SK-N-SH (cell line): Measurements from ENCODE around the gene NSDHL. TPM values are rescaled to one million over a fixed set of nuclear protein-coding genes. Genes with fewer than 3 reads are reported as not detected.

ENCODE experiments used
- CTCF ChIA-PET: fragments of 300-600, 350-600 bp; formaldehyde crosslinking; extraction: SDS; loops from one replicate; lab custom pipeline; 2021; lab: Yijun Ruan, JAX
- POLR2A ChIA-PET: fragments of 350-600 bp; sonication (Branson Sonifier 250); formaldehyde crosslinking; extraction: SDS; loops from one replicate; lab custom pipeline; 2020; ENCODE audit warnings: antibody characterized with exemption, inconsistent platforms; lab: Yijun Ruan, JAX
- DNase-seq: peaks from one replicate; pipeline ENCODE4 v3.0.0; 2012
- H2AFZ ChIP-seq: fragments of 200-600 bp; sonication (generic); 2 replicates; pipeline ENCODE4 v1.8.1; 2016; ENCODE audit warnings: antibody characterized with exemption, mild to moderate bottlenecking, low read depth
- H3F3A ChIP-seq: fragments of 200-600 bp; sonication (generic); replicated peaks from 2 replicates; pipeline ENCODE3; 2016; ENCODE audit warnings: antibody characterized with exemption, mild to moderate bottlenecking; ENCODE audit not compliant: insufficient read depth
- H3K27ac ChIP-seq, 2 experiments: fragments of 200-500 bp in 1 of 2; fragments of 200-600 bp in 1 of 2; sonication (Bioruptor generic) in 1 of 2; sonication (generic), shearing (Covaris generic) in 1 of 2; 2 replicates each; pipeline versions ENCODE4 v1.5.1 to v1.6.1; 2014 to 2016; ENCODE audit warnings: low read depth in 2 of 2, inconsistent platforms in 1 of 2, low read length in 1 of 2, mild to moderate bottlenecking in 1 of 2, mixed read lengths in 1 of 2
- H3K27me3 ChIP-seq: fragments of 200-600 bp; sonication (generic), shearing (Covaris generic); 2 replicates; pipeline ENCODE4 v1.6.1; 2016; ENCODE audit warnings: mixed run types; ENCODE audit not compliant: insufficient read depth
- H3K36me3 ChIP-seq, 2 experiments: fragments of 200-500 bp in 1 of 2; fragments of 200-600 bp in 1 of 2; sonication (Bioruptor generic) in 1 of 2; sonication (generic) in 1 of 2; replicated peaks in 1 of 2; 2 replicates each; pipeline versions ENCODE3 to v1.5.1; 2014 to 2016; ENCODE audit warnings: low read length in 1 of 2, mild to moderate bottlenecking in 1 of 2; ENCODE audit not compliant: insufficient read depth in 2 of 2, control insufficient read depth in 1 of 2
- H3K4me1 ChIP-seq, 2 experiments: fragments of 200-500 bp in 1 of 2; fragments of 200-600 bp in 1 of 2; sonication (Bioruptor generic) in 1 of 2; sonication (generic), shearing (Covaris generic) in 1 of 2; 2 replicates each; pipeline versions ENCODE4 v1.5.1 to v1.6.1; 2014 to 2016; ENCODE audit warnings: low read depth in 1 of 2, low read length in 1 of 2, mixed run types in 1 of 2; ENCODE audit not compliant: insufficient read depth in 2 of 2, control insufficient read depth in 1 of 2
- H3K4me2 ChIP-seq: fragments of 200-600 bp; sonication (generic), shearing (Covaris generic); 2 replicates; pipeline ENCODE4 v1.6.1; 2017; ENCODE audit warnings: mixed run types
- H3K4me3 ChIP-seq, 2 experiments: fragments of 200-500 bp in 1 of 2; fragments of 200-600 bp in 1 of 2; sonication (Bioruptor generic) in 1 of 2; sonication (generic), shearing (Covaris generic) in 1 of 2; 2 replicates each; pipeline versions ENCODE4 v1.5.1 to v1.8.1; 2014 to 2016; ENCODE audit warnings: low read depth in 2 of 2, inconsistent platforms in 1 of 2, low read length in 1 of 2, mild to moderate bottlenecking in 1 of 2, mixed read lengths in 1 of 2, moderate library complexity in 1 of 2
- H3K79me2 ChIP-seq: fragments of 200-600 bp; sonication (generic); 2 replicates; pipeline ENCODE4 v1.8.1; 2017; ENCODE audit warnings: mild to moderate bottlenecking; ENCODE audit not compliant: insufficient read depth
- H3K9ac ChIP-seq: fragments of 200-600 bp; sonication (generic); 2 replicates; pipeline ENCODE4 v1.6.1; 2017; ENCODE audit warnings: mixed run types
- H3K9me2 ChIP-seq: fragments of 200-600 bp; sonication (generic); 2 replicates; pipeline ENCODE4 v1.6.1; 2017; ENCODE audit warnings: mixed run types
- H3K9me3 ChIP-seq: fragments of 200-600 bp; sonication (generic); 2 replicates; pipeline ENCODE4 v1.6.1; 2017; ENCODE audit warnings: mixed run types, mild to moderate bottlenecking, moderate library complexity
- H4K20me1 ChIP-seq: fragments of 200-600 bp; sonication (generic); 2 replicates; pipeline ENCODE4 v1.6.1; 2017; ENCODE audit warnings: mild to moderate bottlenecking, mixed run types; ENCODE audit not compliant: insufficient read depth
- CTCF ChIP-seq: fragments of 200-600 bp; sonication (generic); IDR thresholded peaks from 2 replicates; pipeline ENCODE4 v1.6.1; 2017; ENCODE audit warnings: antibody characterized with exemption, mild to moderate bottlenecking, moderate library complexity
- ELF1 ChIP-seq: IDR thresholded peaks from 2 replicates; pipeline ENCODE4 v1.4.0; 2012
- IRF3 ChIP-seq: fragments of 150-350 bp; IDR thresholded peaks from 2 replicates; pipeline ENCODE4 v1.6.1; 2016; ENCODE audit warnings: mild to moderate bottlenecking, low read depth, low read length
- POLR2AphosphoS5 ChIP-seq: IDR thresholded peaks from 2 replicates; pipeline ENCODE4 v1.6.1; 2012; ENCODE audit warnings: low read depth, low read length
- RXRA ChIP-seq: IDR thresholded peaks from 2 replicates; pipeline ENCODE4 v1.4.0; 2012; ENCODE audit warnings: low read depth, mild to moderate bottlenecking, borderline replicate concordance
- SIN3A ChIP-seq: IDR thresholded peaks from 2 replicates; pipeline ENCODE4 v1.6.1; 2012; ENCODE audit warnings: low read depth, mild to moderate bottlenecking, low read length, moderate library complexity, borderline replicate concordance
- TAF1 ChIP-seq: IDR thresholded peaks from 2 replicates; pipeline ENCODE4 v1.6.1; 2012; ENCODE audit warnings: low read depth, mild to moderate bottlenecking, low read length, moderate library complexity, borderline replicate concordance
- YY1 ChIP-seq: IDR thresholded peaks from 2 replicates; pipeline ENCODE4 v1.4.0; 2012; ENCODE audit warnings: low read depth, mild to moderate bottlenecking
- ZBTB33 ChIP-seq: IDR thresholded peaks from 2 replicates; pipeline ENCODE4 v1.4.0; 2012; ENCODE audit warnings: low read depth, borderline replicate concordance
- WGBS: methylation state at CpG from one replicate; pipeline ENCODE4 v1.1.6; 2017; ENCODE audit warnings: low lambda C conversion rate; 5-methylcytosine and 5-hydroxymethylcytosine counted together
- polyA plus RNA-seq, 3 experiments: library from polyadenylated mRNA; depleted of rRNA; stranded (reverse); fragments of >200 nt; gene quantifications; 2 replicates each; pipeline ENCODE4 v1.2.3, GENCODE V29; 2012

The NSDHL gene
- polyA plus RNA-seq, 1 of the 3 experiments (the other 2 are of a cell fraction) = 24.8 TPM

GRCh38 chrX:152861826-152862225 lies 31.0 kb downstream of the NSDHL start:
- CTCF ChIA-PET = no interaction called here
- Histone ChIP-seq H3K4me1 (no peaks in the 10 kb centered on the region), H3K4me2 (no peak overlapping the region), H3K4me3 (no peak overlapping the region), H3K27ac (no peak overlapping the region), H3K9me3 (no peaks in the 10 kb centered on the region), H4K20me1 (no peaks in the 10 kb centered on the region), H3K27me3 (no peaks in the 10 kb centered on the region), H3K9me2 (no peaks in the 10 kb centered on the region), H3K79me2 (no peaks in the 10 kb centered on the region), H3F3A (no peaks in the 10 kb centered on the region), H2AFZ (no peak overlapping the region), H3K9ac (no peak overlapping the region), H3K36me3 (peaks cover 6 to 70% of the 10 kb centered on the region in 2 experiments)
- no peak for DNase-seq
- 92% methylated on average over 6 of the region's 6 CpGs for WGBS
- POLR2A ChIA-PET = no interaction called here
- no peak for TF ChIP-seq ELF1
- TF ChIP-seq IRF3 = no peak

DNA sequence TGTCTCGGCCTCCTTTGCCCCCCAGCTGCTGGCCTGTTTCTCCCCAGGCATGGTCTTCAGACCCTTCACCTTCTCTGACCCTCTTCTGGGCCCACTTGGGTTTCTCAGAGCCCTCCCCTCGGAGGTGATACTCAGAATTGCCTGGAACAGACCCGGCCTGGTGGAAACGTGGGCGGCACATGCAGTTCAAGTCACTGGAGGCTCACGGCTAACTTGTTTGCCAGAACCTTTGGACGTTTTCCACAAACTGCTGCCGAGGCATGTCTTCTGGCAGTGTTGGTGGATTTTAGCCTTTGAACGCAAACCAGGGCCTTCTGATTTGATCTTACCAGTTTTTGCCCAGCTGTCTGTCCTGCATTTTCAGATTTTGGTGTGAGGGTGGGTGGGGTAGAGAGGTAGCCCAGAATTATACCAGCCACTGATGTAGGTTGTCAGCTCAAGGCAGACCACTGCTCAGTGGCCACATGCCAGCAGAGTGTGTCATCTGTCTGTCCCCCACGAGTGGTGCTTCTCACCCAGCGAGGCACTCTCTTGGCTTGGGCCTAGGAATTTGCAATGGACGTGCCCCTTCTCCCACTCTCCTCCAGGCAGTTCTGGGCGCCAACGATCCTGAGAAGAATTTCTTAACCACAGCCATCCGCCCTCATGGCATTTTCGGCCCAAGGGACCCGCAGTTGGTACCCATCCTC lies 34.5 kb downstream of the NSDHL start:
- Histone ChIP-seq H3K27ac (no peak overlapping the region), H2AFZ (no peak overlapping the region), H3K9me3 (no peaks in the 10 kb centered on the region), H3K4me2 (no peak overlapping the region), H3K79me2 (no peaks in the 10 kb centered on the region), H3K9me2 (no peaks in the 10 kb centered on the region), H3K4me3 (no peak overlapping the region), H3K9ac (no peak overlapping the region), H4K20me1 (no peaks in the 10 kb centered on the region), H3K4me1 (no peaks in the 10 kb centered on the region), H3K36me3 (peaks cover 6 to 71% of the 10 kb centered on the region in 2 experiments), H3F3A (no peaks in the 10 kb centered on the region), H3K27me3 (no peaks in the 10 kb centered on the region)
- DNase-seq = no peak
- no peak for TF ChIP-seq TAF1
- TF ChIP-seq SIN3A = no peak
- no peak for TF ChIP-seq RXRA
- no peak for TF ChIP-seq YY1
- TF ChIP-seq CTCF = no peak
- no peak for TF ChIP-seq POLR2AphosphoS5
- TF ChIP-seq ZBTB33 = no peak
- CTCF ChIA-PET = no interaction called here
- 91% methylated on average over 14 of the region's 17 CpGs for WGBS
- POLR2A ChIA-PET = no interaction called here
